G401 (cell line): ENCODE data around the gene PPM1J. TPM values are rescaled to one million over a fixed set of nuclear protein-coding genes. Genes with fewer than 3 reads are reported as not detected.

ENCODE experiments used
- DNase-seq: peaks from one replicate; pipeline ENCODE4 v3.0.0-alpha.2; 2015; ENCODE audit warnings: low spot score
- in situ Hi-C: cut with HindIII; loops from 2 replicates; pipeline ENCODE4 v1.10.0; 2016; ENCODE audit warnings: low sequenced_read_pairs, mixed read lengths
- total RNA-seq: library from RNA; depleted of rRNA; stranded (reverse); fragments of >200 nt; shearing (Covaris generic); gene quantifications from 2 replicates; pipeline ENCODE4 v1.2.3, GENCODE V29; 2014; rRNA removed

Gene PPM1J
- total RNA-seq, 1 experiment from 2014 or later, result 13.2 TPM

DNA sequence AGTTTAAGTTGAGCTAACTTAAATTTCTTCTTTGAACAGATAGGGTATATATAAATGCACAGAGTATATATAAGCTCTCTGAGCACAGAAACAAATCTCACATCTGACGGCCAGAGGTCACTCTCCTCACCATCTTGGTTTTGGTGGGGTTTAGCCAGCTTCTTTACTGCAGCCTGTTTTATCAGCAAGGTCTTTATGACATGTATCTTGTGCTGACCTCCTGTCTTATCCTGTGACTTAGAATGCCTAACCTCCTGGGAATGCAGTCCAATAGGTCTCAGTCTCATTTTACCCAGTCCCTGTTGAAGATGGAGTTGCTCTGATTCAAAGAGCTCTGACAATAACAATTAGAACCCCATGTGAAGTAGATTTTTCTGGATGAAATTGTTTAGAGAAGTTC lies 42.3 kb downstream of the PPM1J start:
- in situ Hi-C loops, result no loop called here
- no peak for DNase-seq

DNA sequence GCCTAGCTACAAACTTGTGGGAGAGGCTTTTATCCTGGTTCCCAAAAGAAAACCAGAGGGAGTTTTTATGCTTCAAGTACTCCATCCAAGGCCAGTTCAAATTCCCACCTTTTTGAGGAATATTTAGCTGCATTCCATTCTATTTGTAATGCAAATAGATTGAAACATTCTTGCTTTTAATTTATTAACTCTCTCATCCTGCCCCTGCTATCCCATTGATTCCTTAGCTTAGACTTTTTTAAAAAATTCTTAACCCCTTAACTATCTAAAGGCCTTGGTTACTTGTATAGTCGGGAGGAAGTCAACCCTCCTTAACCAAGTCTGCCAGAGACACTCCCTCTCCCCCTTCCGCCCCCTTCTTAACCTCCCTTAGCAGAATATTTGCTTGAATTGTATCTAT lies 43.1 kb downstream of the PPM1J start:
- no peak for DNase-seq
- in situ Hi-C loops, result no loop called here

DNA sequence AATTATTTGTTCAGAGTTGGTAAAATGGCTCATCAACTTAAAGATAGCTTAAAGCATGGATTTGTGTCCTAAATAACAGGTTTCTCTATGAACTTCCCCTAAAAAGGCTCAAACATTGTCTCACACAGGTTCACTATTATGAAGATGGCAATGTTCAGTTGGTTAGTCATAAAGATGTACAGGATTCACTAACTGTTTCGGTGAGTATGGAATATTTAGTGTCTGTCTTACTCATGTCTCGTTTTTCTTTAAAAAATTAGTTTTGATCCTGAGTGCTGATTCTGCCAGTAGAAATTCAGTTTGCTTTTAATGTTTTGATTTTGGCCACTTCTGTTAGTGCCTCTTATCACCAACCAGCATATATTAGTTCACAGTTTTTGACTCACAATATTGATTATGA lies 48.2 kb downstream of the PPM1J start:
- no peak for DNase-seq
- in situ Hi-C loops, result no loop called here

DNA sequence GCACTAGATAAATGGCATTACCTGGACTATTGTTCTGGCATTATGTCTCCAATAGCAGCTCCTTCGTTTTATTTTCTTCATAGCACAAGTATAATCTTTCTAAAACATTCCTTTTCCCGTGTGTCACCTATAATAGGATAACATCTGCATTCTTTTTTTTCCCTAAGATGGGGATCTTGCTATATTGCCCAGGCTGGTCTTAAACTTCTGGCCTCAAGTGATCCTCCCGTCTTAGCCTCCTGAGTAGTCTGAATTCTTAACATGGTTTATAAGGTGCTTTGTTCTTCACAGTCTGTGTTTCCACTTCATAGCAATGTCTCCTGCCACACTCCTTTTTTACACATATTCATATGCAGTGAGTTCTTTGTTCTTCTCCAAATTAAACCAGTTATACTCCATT lies 49.3 kb downstream of the PPM1J start:
- DNase-seq, result no peak
- in situ Hi-C loops, result no loop called here

Other genes with a start within 250 kb of the PPM1J start
- 14.6 and 17.3 TPM in 2 replicates for gene WNT2B, start 206.4 kb downstream of the PPM1J start, total RNA-seq
- gene ST7L, start 96.2 kb downstream of the PPM1J start, total RNA-seq, result 23.9 and 34.4 TPM in 2 replicates
- gene CAPZA1, start 95.5 kb downstream of the PPM1J start, total RNA-seq, result 243 and 371 TPM in 2 replicates
- gene MOV10, start 40.7 kb downstream of the PPM1J start, total RNA-seq, result 61.1 and 73.7 TPM in 2 replicates
- gene RHOC, start 8.2 kb downstream of the PPM1J start, total RNA-seq, result 381 and 425 TPM in 2 replicates
- 93.0 and 113 TPM in 2 replicates for gene SLC16A1, start 240.9 kb upstream of the PPM1J start, total RNA-seq